OCI-LY3 (cell line): ENCODE data around the gene FOXM1.

Source experiments
- H2AFZ ChIP-seq: fragments of 200-600, 300-600 bp; shearing (Covaris generic); 2 replicates; pipeline ENCODE4 v1.6.0; 2014; ENCODE audit warnings: antibody characterized with exemption, low read depth, low read length
- H3K27ac ChIP-seq: fragments of 200-600, 300-600 bp; sonication (generic); 2 replicates; pipeline ENCODE4 v1.5.1; 2014; ENCODE audit warnings: mild to moderate bottlenecking, low read length, moderate library complexity, mixed read lengths
- H3K27me3 ChIP-seq: fragments of 200-600, 300-600 bp; sonication (generic); 2 replicates; pipeline ENCODE4 v1.6.1; 2014; ENCODE audit warnings: low read depth, low read length, mixed read lengths
- H3K36me3 ChIP-seq: fragments of 200-600, 300-600 bp; sonication (generic); replicated peaks from 2 replicates; pipeline ENCODE3; 2014; ENCODE audit warnings: low read depth, low read length, mixed read lengths
- H3K4me1 ChIP-seq: fragments of 300-600, 200-600 bp; sonication (generic); 2 replicates; pipeline ENCODE4 v1.6.1; 2014; ENCODE audit warnings: low read length, mixed read lengths
- H3K4me2 ChIP-seq: fragments of 200-600, 300-600 bp; sonication (generic); 2 replicates; pipeline ENCODE4 v1.6.1; 2014; ENCODE audit warnings: low read length, mixed read lengths
- H3K4me3 ChIP-seq: fragments of 300-600, 200-600 bp; sonication (generic); 2 replicates; pipeline ENCODE4 v1.5.1; 2014; ENCODE audit warnings: antibody characterized with exemption, mild to moderate bottlenecking, low read length, moderate library complexity
- H3K79me2 ChIP-seq: fragments of 300-600, 200-600 bp; shearing (Covaris generic); 2 replicates; pipeline ENCODE4 v1.6.1; 2014; ENCODE audit warnings: mild to moderate bottlenecking, low read length, mixed read lengths
- H3K9ac ChIP-seq: fragments of 300-600, 200-600 bp; shearing (Covaris generic); 2 replicates; pipeline ENCODE4 v1.6.0; 2014; ENCODE audit warnings: mild to moderate bottlenecking, low read length, moderate library complexity
- H3K9me3 ChIP-seq: fragments of 200-600, 300-600 bp; shearing (Covaris generic); 2 replicates; pipeline ENCODE4 v1.6.1; 2014; ENCODE audit warnings: low read length, mixed read lengths; ENCODE audit not compliant: insufficient read depth
- H4K20me1 ChIP-seq: fragments of 200-600, 300-600 bp; sonication (generic); 2 replicates; pipeline ENCODE4 v1.6.1; 2016; ENCODE audit warnings: low read length, mixed read lengths; ENCODE audit not compliant: insufficient read depth
- CTCF ChIP-seq: fragments of 200-600, 300-600 bp; sonication (generic); IDR thresholded peaks from 2 replicates; pipeline ENCODE4 v1.5.1; 2014; ENCODE audit warnings: antibody characterized with exemption, low read length, low read depth
- EZH2phosphoT487 ChIP-seq: fragments of 200-600 bp; shearing (Covaris generic); IDR thresholded peaks from 2 replicates; pipeline ENCODE4 v1.6.1; 2018; ENCODE audit warnings: antibody characterized with exemption, mixed run types, low read depth

FOXM1 gene

GRCh38 chr12:2845280-2845679, 31.7 kb downstream of the FOXM1 start:
- no peak overlapping the region for H2AFZ ChIP-seq
- H3K27ac ChIP-seq: no peak overlapping the region
- H3K4me1 ChIP-seq: no peaks in the 10 kb centered on the region
- H3K9me3 ChIP-seq: no peaks in the 10 kb centered on the region
- no peak overlapping the region for H3K9ac ChIP-seq
- H3K79me2 ChIP-seq: no peaks in the 10 kb centered on the region
- no peaks in the 10 kb centered on the region for H4K20me1 ChIP-seq
- no peaks in the 10 kb centered on the region for H3K27me3 ChIP-seq
- TF ChIP-seq CTCF: no peak
- TF ChIP-seq EZH2phosphoT487: no peak
- no peaks in the 10 kb centered on the region for H3K36me3 ChIP-seq
- H3K4me3 ChIP-seq: no peak overlapping the region
- H3K4me2 ChIP-seq: no peak overlapping the region

DNA sequence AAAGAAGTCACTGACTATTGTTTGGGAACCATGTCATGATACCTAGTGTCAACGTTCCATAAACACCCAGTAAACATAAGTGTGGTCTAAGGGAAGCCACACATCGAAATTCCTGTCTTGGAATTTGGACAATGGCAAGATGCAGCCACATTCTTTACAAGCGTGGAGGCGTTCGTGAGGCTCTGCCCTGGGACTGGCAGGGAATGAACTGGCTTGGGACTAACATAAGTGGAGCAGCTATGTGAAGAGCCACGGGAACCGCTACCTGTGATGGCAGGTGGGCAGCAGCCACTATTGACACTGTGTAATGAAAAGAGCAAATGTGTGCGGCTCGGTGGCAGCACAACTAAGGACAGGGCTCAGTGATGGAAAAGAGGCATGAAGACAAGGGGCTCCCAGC, 32.2 kb downstream of the FOXM1 start:
- Histone ChIP-seq H3K79me2 (no peaks in the 10 kb centered on the region), H3K27me3 (no peaks in the 10 kb centered on the region), H3K9ac (no peak overlapping the region), H3K36me3 (no peaks in the 10 kb centered on the region), H3K4me2 (no peak overlapping the region), H3K4me3 (no peak overlapping the region), H2AFZ (no peak overlapping the region), H3K4me1 (no peaks in the 10 kb centered on the region), H3K9me3 (no peaks in the 10 kb centered on the region), H4K20me1 (no peaks in the 10 kb centered on the region), H3K27ac (no peak overlapping the region)
- TF ChIP-seq EZH2phosphoT487 (no peak), CTCF (no peak)

DNA sequence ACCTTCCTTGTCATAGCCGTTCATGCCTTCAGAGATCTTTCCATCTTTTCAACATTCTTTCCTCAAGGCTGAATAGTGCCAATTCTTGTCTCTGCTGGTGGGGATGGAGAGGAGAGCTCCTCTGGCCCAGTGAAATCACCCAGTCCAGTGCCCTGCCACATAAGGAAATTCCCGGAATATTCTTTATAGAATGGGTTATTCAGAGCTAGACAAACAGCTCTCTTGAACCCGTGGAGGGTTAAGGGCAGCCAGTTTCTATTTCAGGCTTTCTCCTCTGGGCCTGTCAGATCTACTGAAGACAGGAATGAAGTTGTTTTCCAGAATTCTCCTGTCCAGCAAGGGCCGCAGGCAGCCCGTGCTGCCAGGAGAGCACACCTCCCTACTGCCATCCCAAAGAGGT, 34.0 kb downstream of the FOXM1 start:
- H3K36me3 ChIP-seq: no peaks in the 10 kb centered on the region
- no peaks in the 10 kb centered on the region for H3K79me2 ChIP-seq
- no peaks in the 10 kb centered on the region for H3K4me1 ChIP-seq
- no peak for TF ChIP-seq CTCF
- TF ChIP-seq EZH2phosphoT487: no peak
- H2AFZ ChIP-seq: no peak overlapping the region
- H4K20me1 ChIP-seq: no peaks in the 10 kb centered on the region
- no peak overlapping the region for H3K4me2 ChIP-seq
- H3K9ac ChIP-seq: no peak overlapping the region
- H3K27ac ChIP-seq: no peak overlapping the region
- H3K4me3 ChIP-seq: no peak overlapping the region
- H3K9me3 ChIP-seq: no peaks in the 10 kb centered on the region
- no peaks in the 10 kb centered on the region for H3K27me3 ChIP-seq

GRCh38 chr12:2841056-2841650, 35.8 kb downstream of the FOXM1 start:
- TF ChIP-seq EZH2phosphoT487: no peak
- TF ChIP-seq CTCF: no peak
- H2AFZ ChIP-seq: no peak overlapping the region
- H3K79me2 ChIP-seq: no peaks in the 10 kb centered on the region
- no peaks in the 10 kb centered on the region for H3K27me3 ChIP-seq
- no peaks in the 10 kb centered on the region for H3K4me1 ChIP-seq
- no peak overlapping the region for H3K27ac ChIP-seq
- no peak overlapping the region for H3K4me3 ChIP-seq
- H4K20me1 ChIP-seq: no peaks in the 10 kb centered on the region
- no peak overlapping the region for H3K4me2 ChIP-seq
- no peak overlapping the region for H3K9ac ChIP-seq
- peaks cover 3% of the 10 kb centered on the region for H3K36me3 ChIP-seq
- H3K9me3 ChIP-seq: no peaks in the 10 kb centered on the region
